OCI-LY3 (cell line): ENCODE data around the gene ATP8B3.

Experiments used
- EZH2phosphoT487 ChIP-seq: fragments of 200-600 bp; shearing (Covaris generic); IDR thresholded peaks from 2 replicates; pipeline ENCODE4 v1.6.1; 2018; ENCODE audit warnings: antibody characterized with exemption, mixed run types, low read depth
- TF ChIP-seq, protein P1 (sequence below): fragments of 200-600, 300-600 bp; sonication (generic); IDR thresholded peaks from 2 replicates; pipeline ENCODE4 v1.5.1; 2014; ENCODE audit warnings: antibody characterized with exemption, low read length, low read depth

DNA sequence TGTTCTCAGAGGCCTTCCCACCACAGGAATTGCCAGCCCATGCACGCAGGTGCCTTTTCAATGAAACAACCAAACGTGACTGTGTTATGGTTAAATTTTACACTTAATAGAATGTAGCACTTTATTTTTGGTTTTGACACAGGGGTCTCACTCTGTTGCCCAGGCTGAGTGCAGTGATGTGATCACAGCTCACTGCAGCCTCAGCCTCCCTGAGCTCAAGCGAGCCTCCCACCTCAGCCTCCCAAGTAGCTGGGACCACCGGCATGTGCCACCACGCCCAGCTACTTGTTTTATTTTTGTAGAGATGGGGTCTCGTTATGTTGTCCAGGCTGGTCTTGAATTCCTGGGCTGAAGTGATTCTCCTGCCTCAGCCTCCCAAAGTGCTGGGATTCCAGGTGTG lies 7.2 kb downstream of the ATP8B3 start:
- TF ChIP-seq, protein P1, sequence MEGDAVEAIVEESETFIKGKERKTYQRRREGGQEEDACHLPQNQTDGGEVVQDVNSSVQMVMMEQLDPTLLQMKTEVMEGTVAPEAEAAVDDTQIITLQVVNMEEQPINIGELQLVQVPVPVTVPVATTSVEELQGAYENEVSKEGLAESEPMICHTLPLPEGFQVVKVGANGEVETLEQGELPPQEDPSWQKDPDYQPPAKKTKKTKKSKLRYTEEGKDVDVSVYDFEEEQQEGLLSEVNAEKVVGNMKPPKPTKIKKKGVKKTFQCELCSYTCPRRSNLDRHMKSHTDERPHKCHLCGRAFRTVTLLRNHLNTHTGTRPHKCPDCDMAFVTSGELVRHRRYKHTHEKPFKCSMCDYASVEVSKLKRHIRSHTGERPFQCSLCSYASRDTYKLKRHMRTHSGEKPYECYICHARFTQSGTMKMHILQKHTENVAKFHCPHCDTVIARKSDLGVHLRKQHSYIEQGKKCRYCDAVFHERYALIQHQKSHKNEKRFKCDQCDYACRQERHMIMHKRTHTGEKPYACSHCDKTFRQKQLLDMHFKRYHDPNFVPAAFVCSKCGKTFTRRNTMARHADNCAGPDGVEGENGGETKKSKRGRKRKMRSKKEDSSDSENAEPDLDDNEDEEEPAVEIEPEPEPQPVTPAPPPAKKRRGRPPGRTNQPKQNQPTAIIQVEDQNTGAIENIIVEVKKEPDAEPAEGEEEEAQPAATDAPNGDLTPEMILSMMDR = no peak
- no peak for TF ChIP-seq EZH2phosphoT487
